ENCODE results near the gene ANGPTL2.

The ANGPTL2 gene

DNA sequence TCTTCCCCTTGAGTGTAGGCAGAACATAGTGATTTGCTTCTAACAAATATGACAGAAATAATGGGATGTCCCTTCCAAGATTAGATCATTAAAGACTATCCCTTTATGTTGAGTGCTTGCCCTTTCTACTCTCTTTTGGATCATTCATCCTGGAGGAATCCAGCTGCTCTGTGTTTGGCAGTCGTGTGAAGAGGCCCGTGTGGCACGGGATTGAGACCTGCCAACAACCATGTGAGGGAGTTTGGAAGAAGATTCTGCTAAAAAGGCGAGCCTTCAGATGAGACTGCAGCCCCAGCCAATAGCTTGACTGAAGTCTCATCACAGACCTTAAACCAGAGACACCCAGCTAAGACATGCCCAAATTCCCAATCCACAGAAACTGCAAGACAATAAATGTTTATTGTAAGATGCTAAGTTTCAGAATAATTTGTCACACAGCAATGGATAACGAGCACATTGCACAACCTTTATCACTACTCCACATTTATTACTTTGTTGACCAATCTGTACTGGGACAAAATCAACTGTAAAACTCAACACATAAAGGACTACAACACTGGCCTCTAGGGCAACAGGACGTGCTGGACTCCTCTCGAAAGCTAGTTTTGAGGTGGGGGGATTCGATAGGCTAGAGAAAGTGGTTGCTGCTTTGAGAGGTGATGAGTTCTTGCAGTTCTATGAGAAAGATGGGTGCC lies 42.8 kb downstream of the ANGPTL2 start:
- no peaks in the 10 kb centered on the region for H3K27me3 ChIP-seq (replicated peaks; ENCODE audit: control insufficient read depth, insufficient read depth, low read length, poor library complexity, severe bottlenecking)
- DNase-seq: no peak
- no peaks in the 10 kb centered on the region for H3K4me1 ChIP-seq (ENCODE audit: control insufficient read depth, insufficient read depth, low read length, poor library complexity, severe bottlenecking)
- no peak overlapping the region for H3K27ac ChIP-seq (ENCODE audit: insufficient read depth, low read length, poor library complexity, severe bottlenecking)
- no peaks in the 10 kb centered on the region for H3K36me3 ChIP-seq (ENCODE audit: control insufficient read depth, insufficient read depth, low read length)
- no peak overlapping the region for H3K4me3 ChIP-seq (ENCODE audit: insufficient read depth, low read depth, low read length, poor library complexity, severe bottlenecking)
- no peaks in the 10 kb centered on the region for H3K9me3 ChIP-seq (ENCODE audit: control insufficient read depth, low read length)

DNA sequence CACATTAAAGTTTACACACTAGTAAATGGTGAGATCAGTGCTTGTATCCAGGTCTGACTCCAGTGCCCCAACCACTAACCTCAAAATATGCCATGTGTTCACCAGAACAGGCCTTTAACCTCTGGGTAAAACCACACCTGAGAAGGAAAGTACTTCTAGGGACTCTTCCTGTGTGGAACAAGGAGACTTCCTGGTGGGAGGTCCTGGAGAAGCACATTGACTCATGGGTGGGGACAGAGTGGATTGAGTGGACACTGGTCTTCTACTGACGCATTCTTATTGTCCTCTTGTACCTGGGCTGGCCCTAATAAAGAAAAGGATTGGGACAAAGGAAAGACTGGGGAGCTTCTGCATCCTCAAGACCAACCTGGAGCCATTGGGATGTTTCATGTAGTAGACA lies 43.4 kb downstream of the ANGPTL2 start:
- Histone ChIP-seq H3K27ac (ENCODE audit: insufficient read depth, low read length, poor library complexity, severe bottlenecking) (no peak overlapping the region), H3K9me3 (ENCODE audit: control insufficient read depth, low read length) (no peaks in the 10 kb centered on the region), H3K4me3 (ENCODE audit: insufficient read depth, low read depth, low read length, poor library complexity, severe bottlenecking) (no peak overlapping the region), H3K4me1 (ENCODE audit: control insufficient read depth, insufficient read depth, low read length, poor library complexity, severe bottlenecking) (no peaks in the 10 kb centered on the region), H3K27me3 (replicated peaks; ENCODE audit: control insufficient read depth, insufficient read depth, low read length, poor library complexity, severe bottlenecking) (no peaks in the 10 kb centered on the region), H3K36me3 (ENCODE audit: control insufficient read depth, insufficient read depth, low read length) (no peaks in the 10 kb centered on the region)
- DNase-seq: no peak

DNA sequence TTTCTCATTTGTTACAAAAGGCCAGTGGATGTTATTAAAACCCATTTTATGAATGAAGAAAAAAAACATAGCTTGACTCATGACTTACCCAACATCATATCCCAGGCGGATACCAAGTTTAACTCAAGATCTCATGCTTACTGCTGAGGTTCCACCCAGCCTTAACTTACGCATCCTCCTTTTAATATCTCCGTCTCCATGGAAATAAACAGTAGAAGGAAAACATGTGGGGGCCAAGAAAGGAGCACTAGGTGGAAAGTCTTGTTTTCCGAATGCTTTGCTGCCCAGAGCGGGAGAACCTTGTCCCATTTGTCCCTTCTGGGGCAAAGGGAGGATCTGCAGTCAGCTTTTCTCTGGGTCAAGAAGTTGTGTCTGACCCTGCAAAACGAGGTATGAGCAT lies 44.1 kb downstream of the ANGPTL2 start:
- no peak for DNase-seq
- no peaks in the 10 kb centered on the region for H3K27me3 ChIP-seq (replicated peaks; ENCODE audit: control insufficient read depth, insufficient read depth, low read length, poor library complexity, severe bottlenecking)

DNA sequence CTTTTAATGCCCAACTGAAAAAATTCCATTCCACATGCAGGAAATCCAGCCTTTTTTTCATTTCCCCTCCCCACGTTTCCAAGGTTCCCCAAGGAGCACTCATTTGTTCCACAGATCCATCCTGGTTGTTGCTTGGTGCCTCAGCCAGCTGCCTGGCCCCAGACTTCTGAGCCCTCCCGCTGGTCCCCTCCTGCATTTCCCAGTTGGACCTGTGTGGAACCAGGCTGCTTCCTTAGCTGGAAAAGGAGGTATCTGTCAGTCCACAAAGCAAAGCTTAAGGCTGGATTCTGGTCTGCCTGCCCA lies 44.8 kb downstream of the ANGPTL2 start:
- H3K27ac ChIP-seq (ENCODE audit: insufficient read depth, low read length, poor library complexity, severe bottlenecking): no peak overlapping the region
- no peaks in the 10 kb centered on the region for H3K9me3 ChIP-seq (ENCODE audit: control insufficient read depth, low read length)
- H3K27me3 ChIP-seq (replicated peaks; ENCODE audit: control insufficient read depth, insufficient read depth, low read length, poor library complexity, severe bottlenecking): no peaks in the 10 kb centered on the region
- no peaks in the 10 kb centered on the region for H3K4me1 ChIP-seq (ENCODE audit: control insufficient read depth, insufficient read depth, low read length, poor library complexity, severe bottlenecking)
- no peak overlapping the region for H3K4me3 ChIP-seq (ENCODE audit: insufficient read depth, low read depth, low read length, poor library complexity, severe bottlenecking)
- DNase-seq: no peak
- no peaks in the 10 kb centered on the region for H3K36me3 ChIP-seq (ENCODE audit: control insufficient read depth, insufficient read depth, low read length)

More for the DNA sequence above, 44.1 kb downstream of the ANGPTL2 start:
- H3K9me3 ChIP-seq (ENCODE audit: control insufficient read depth, low read length): no peaks in the 10 kb centered on the region
- no peaks in the 10 kb centered on the region for H3K36me3 ChIP-seq (ENCODE audit: control insufficient read depth, insufficient read depth, low read length)
- no peak overlapping the region for H3K27ac ChIP-seq (ENCODE audit: insufficient read depth, low read length, poor library complexity, severe bottlenecking)
- H3K4me1 ChIP-seq (ENCODE audit: control insufficient read depth, insufficient read depth, low read length, poor library complexity, severe bottlenecking): no peaks in the 10 kb centered on the region
- H3K4me3 ChIP-seq (ENCODE audit: insufficient read depth, low read depth, low read length, poor library complexity, severe bottlenecking): no peak overlapping the region

DNA sequence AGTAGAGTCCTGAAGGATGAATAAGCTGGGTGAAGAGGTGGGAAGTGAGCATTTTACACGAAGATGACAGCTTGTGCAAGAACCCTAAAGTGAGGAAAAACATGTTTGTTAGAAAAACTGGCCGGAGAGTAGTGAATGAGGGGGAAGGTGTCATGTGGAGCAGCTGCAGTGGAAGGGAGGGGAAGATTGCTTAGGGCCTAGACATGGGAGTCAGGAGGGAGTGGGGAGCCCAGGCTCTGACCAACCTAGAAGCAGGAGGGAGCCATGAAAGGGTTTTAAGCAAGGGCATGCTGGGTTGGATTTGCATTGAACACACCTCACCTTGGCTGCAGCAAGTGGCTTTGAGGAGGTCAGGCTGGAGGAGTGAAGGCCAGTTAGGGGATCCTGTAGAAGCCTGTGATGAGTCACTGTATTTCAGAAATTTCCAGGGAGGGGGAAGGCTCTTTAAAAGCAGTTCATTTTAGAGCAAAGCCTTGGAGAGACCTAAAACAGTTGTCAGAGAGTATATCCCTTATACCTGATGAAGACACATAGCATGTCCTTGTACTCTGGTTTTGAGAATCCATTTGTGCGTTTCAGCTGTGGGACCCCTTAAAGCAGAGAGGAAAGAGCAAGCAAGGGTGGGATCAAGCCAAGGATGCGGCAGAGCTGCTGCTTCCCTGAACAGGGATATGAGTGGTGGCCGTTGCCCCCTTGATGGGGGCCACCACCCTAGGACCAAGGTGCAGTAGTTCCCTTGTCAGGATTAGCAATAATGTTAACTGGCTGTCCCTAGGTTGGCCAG lies 45.4 kb downstream of the ANGPTL2 start:
- H3K4me3 ChIP-seq (ENCODE audit: insufficient read depth, low read depth, low read length, poor library complexity, severe bottlenecking): no peak overlapping the region
- no peaks in the 10 kb centered on the region for H3K36me3 ChIP-seq (ENCODE audit: control insufficient read depth, insufficient read depth, low read length)
- no peaks in the 10 kb centered on the region for H3K9me3 ChIP-seq (ENCODE audit: control insufficient read depth, low read length)
- no peaks in the 10 kb centered on the region for H3K4me1 ChIP-seq (ENCODE audit: control insufficient read depth, insufficient read depth, low read length, poor library complexity, severe bottlenecking)
- DNase-seq: no peak
- no peak overlapping the region for H3K27ac ChIP-seq (ENCODE audit: insufficient read depth, low read length, poor library complexity, severe bottlenecking)
- H3K27me3 ChIP-seq (replicated peaks; ENCODE audit: control insufficient read depth, insufficient read depth, low read length, poor library complexity, severe bottlenecking): no peaks in the 10 kb centered on the region

DNA sequence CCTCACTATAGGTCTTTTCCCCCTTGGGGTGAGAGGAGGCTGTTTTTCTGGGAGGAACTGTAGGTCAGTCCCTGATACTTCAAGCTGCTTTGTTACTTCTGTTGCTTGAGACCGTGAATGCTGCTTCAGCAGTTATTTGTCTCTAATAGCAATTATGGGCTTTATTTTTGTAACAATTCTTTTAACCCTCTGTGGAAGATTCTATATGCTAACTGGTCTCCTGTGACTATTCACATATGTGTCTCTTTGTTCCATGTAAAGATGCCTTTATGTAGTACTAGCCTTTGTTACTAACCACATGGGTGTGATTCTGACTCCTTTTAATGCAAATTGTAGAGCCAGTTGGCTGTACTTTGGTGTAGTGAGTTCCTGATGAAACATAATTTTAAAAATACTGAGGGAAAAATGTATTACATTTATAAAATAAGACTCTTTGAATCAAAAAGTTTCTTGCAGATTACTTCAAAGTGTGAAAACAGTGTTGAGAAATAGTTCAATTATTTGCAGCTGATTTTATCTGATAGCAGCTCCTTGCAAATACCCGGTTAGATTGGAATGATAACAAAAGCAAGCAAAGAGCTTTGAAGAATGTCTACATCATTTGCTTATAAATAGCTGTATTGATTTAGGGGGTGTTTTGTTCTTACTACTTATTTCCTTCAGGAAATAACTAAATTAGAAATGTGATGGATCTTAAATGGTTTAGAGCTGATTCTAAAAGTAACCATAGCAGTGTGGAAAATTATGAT lies 46.6 kb downstream of the ANGPTL2 start:
- Histone ChIP-seq H3K27ac (ENCODE audit: insufficient read depth, low read length, poor library complexity, severe bottlenecking) (no peak overlapping the region), H3K36me3 (ENCODE audit: control insufficient read depth, insufficient read depth, low read length) (no peaks in the 10 kb centered on the region), H3K4me3 (ENCODE audit: insufficient read depth, low read depth, low read length, poor library complexity, severe bottlenecking) (no peak overlapping the region), H3K27me3 (replicated peaks; ENCODE audit: control insufficient read depth, insufficient read depth, low read length, poor library complexity, severe bottlenecking) (no peaks in the 10 kb centered on the region), H3K4me1 (ENCODE audit: control insufficient read depth, insufficient read depth, low read length, poor library complexity, severe bottlenecking) (no peaks in the 10 kb centered on the region), H3K9me3 (ENCODE audit: control insufficient read depth, low read length) (no peaks in the 10 kb centered on the region)
- no peak for DNase-seq

DNA sequence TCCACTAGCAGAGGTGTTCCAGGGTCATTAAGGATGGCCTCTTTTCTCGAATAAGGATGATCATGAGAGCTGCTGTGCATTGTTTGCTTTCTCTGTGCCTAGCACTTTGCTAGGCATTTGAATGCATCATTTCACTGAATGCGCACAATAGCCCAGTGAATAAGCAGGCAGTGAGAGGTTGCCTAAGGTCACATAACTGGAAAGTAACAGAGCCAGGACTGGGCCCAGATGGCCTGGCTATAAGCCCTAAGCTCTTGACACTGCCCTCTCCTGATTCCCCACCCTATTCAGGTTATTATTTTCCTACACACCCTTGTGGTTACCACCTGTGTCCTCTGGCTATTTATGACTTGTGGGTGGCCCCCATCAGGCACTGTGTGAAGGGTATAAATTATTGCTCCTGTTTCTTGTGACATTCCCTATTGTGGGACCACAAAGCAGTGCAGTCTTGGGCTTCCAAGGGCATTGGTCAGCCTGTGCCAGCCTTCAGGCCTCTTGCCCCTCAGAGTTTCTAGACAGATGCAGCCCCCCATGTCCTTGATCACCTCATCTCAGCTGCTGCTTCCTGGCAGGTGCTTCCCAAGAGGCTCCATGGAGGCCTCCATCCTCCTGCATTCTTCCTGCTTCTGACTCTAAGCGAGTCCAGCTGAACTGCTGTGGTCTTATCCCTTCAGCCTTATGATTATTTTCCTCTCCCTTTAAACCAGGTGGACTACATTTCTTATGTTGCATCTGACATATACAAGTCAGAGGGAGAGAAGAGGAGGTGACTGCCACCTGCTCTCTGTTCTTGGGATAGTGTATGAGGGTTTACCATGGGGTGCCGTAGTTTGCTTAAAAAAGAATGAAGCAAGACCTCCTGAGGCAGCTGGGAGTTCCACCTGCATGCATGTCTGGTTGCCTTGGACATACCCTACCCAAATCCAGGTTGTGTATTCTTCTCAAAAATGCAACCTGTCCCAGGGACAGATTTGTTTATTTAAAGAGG lies 47.6 kb downstream of the ANGPTL2 start:
- no peak overlapping the region for H3K4me3 ChIP-seq (ENCODE audit: insufficient read depth, low read depth, low read length, poor library complexity, severe bottlenecking)
- H3K4me1 ChIP-seq (ENCODE audit: control insufficient read depth, insufficient read depth, low read length, poor library complexity, severe bottlenecking): no peaks in the 10 kb centered on the region
- no peaks in the 10 kb centered on the region for H3K36me3 ChIP-seq (ENCODE audit: control insufficient read depth, insufficient read depth, low read length)
- no peak for DNase-seq
- no peaks in the 10 kb centered on the region for H3K9me3 ChIP-seq (ENCODE audit: control insufficient read depth, low read length)
- H3K27me3 ChIP-seq (replicated peaks; ENCODE audit: control insufficient read depth, insufficient read depth, low read length, poor library complexity, severe bottlenecking): no peaks in the 10 kb centered on the region
- H3K27ac ChIP-seq (ENCODE audit: insufficient read depth, low read length, poor library complexity, severe bottlenecking): no peak overlapping the region

DNA sequence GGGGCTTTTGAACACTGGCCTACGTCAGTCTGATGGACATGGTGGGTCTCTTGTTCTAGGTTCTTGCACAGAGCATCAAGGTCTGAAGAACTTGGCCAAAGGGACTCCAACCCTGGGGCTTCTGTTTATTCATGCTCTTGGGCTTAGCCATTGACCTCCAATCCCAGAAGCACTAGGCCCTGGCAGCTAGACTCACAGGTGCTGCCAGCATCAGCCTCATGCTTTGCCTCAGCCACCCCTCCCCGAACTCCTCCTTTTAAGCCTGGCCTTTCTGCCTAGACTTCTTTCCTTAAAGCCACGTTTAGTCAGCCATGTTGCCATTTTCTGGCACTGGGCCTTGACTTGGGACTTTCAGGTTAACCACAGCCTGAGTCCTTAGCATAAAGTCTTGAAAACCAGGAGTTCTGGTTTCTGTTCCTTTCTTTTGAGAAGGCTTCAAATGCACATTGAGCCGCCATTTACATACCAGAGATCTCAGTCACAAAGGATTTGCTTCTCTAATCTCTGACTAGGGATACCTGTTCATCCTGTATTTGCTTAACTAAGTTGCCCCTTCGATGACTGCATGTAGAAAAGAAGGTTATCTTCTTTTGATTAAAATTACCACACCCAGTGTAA lies 54.7 kb downstream of the ANGPTL2 start:
- Histone ChIP-seq H3K4me1 (ENCODE audit: control insufficient read depth, insufficient read depth, low read length, poor library complexity, severe bottlenecking) (no peaks in the 10 kb centered on the region), H3K36me3 (ENCODE audit: control insufficient read depth, insufficient read depth, low read length) (no peaks in the 10 kb centered on the region), H3K27ac (ENCODE audit: insufficient read depth, low read length, poor library complexity, severe bottlenecking) (no peak overlapping the region), H3K27me3 (replicated peaks; ENCODE audit: control insufficient read depth, insufficient read depth, low read length, poor library complexity, severe bottlenecking) (no peaks in the 10 kb centered on the region), H3K9me3 (ENCODE audit: control insufficient read depth, low read length) (no peaks in the 10 kb centered on the region), H3K4me3 (ENCODE audit: insufficient read depth, low read depth, low read length, poor library complexity, severe bottlenecking) (no peak overlapping the region)
- no peak for DNase-seq

DNA sequence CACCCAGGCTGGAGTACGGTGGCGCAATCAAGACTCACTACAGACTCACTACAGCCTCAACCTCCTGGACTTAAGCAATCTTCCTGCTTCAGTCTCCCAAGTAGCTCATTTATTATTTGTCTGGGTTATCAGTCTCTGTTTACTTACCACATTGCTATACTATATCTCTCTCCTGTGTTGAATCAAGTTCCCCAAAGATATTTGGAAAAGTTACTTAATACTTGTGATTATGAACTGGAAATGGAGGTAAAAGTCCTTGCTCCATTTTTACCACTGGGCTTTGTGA lies 55.6 kb downstream of the ANGPTL2 start:
- H3K9me3 ChIP-seq (ENCODE audit: control insufficient read depth, low read length): no peaks in the 10 kb centered on the region
- no peaks in the 10 kb centered on the region for H3K36me3 ChIP-seq (ENCODE audit: control insufficient read depth, insufficient read depth, low read length)
- H3K27me3 ChIP-seq (replicated peaks; ENCODE audit: control insufficient read depth, insufficient read depth, low read length, poor library complexity, severe bottlenecking): no peaks in the 10 kb centered on the region
- H3K4me1 ChIP-seq (ENCODE audit: control insufficient read depth, insufficient read depth, low read length, poor library complexity, severe bottlenecking): no peaks in the 10 kb centered on the region
- no peak for DNase-seq
- no peak overlapping the region for H3K27ac ChIP-seq (ENCODE audit: insufficient read depth, low read length, poor library complexity, severe bottlenecking)
- no peak overlapping the region for H3K4me3 ChIP-seq (ENCODE audit: insufficient read depth, low read depth, low read length, poor library complexity, severe bottlenecking)

All from effector memory CD4-positive, alpha-beta T cell (primary cell).